Smooth muscle cell (in vitro differentiated cells): ENCODE data around the gene HMGN5. TPM values are rescaled to one million over a fixed set of nuclear protein-coding genes. Genes with fewer than 3 reads are reported as not detected.

Experiments used
- polyA plus RNA-seq: library from polyadenylated mRNA; unstranded; fragments of >200 nt; fragmentation: Nextera tagmentation; extraction: Ambion mirVana; gene quantifications from 2 replicates; pipeline ENCODE4 v1.2.1, GENCODE V29; 2016
- total RNA-seq: library from RNA; depleted of rRNA; stranded (reverse); fragments of >200 nt; gene quantifications from 2 replicates; pipeline ENCODE4 v1.2.3, GENCODE V29; 2014

Gene HMGN5
- total and polyA plus RNA-seq, 2 experiments from 2014 or later = 0.36 to 6.8 TPM

Other genes starting within 250 kb of the HMGN5 start
- gene SH3BGRL, start 189 bp upstream of the HMGN5 start, total RNA-seq = 196 and 223 TPM in 2 replicates
- gene SH3BGRL, start 189 bp upstream of the HMGN5 start, polyA plus RNA-seq = 110 and 143 TPM in 2 replicates